GM12874 (cell line): ENCODE results near the gene FARP2.

ENCODE experiments used
- TF ChIP-seq, protein P1 (sequence below): IDR thresholded peaks from 2 replicates; pipeline ENCODE4 v1.5.1; 2011; ENCODE audit warnings: low read depth, mild to moderate bottlenecking, control low read depth, low read length, moderate library complexity; ENCODE audit not compliant: insufficient read depth

FARP2 gene

DNA sequence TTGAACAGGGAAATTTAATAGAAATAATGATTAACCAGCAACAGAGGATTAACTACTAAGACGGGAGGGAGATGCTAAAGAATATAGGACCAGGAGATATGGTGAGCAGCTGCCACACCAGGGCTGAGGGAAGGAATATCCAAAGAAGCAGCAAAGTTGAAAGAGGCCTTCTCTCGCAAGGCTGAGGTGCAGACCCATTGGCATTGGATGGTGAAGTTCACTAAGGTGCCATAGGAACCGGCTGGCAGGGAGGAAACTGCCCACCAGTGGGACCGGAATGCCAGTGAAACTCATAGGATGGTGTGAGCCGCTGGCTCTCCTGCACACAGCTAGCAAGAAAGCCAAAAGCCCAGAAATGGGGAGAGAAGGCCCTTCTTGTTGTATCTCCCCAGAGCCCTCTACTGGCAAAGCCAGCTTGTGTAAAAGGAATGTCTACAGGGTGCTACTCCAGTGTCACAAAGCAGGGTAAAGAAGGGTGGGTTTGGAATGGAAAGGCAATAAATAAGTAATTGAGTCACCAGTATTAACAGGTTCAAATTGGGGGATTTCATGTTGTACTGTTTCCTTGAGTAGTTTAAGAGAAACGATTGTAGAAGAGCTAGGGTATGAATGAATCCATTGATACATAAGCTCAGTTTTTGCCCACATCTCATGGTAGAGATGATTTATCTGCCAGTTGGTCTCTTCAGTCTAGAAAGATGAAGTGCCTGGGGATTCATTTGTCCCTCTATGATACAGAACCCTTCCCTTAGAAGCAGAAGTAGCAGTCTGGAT lies 36.0 kb downstream of the FARP2 start:
- TF ChIP-seq, protein P1, sequence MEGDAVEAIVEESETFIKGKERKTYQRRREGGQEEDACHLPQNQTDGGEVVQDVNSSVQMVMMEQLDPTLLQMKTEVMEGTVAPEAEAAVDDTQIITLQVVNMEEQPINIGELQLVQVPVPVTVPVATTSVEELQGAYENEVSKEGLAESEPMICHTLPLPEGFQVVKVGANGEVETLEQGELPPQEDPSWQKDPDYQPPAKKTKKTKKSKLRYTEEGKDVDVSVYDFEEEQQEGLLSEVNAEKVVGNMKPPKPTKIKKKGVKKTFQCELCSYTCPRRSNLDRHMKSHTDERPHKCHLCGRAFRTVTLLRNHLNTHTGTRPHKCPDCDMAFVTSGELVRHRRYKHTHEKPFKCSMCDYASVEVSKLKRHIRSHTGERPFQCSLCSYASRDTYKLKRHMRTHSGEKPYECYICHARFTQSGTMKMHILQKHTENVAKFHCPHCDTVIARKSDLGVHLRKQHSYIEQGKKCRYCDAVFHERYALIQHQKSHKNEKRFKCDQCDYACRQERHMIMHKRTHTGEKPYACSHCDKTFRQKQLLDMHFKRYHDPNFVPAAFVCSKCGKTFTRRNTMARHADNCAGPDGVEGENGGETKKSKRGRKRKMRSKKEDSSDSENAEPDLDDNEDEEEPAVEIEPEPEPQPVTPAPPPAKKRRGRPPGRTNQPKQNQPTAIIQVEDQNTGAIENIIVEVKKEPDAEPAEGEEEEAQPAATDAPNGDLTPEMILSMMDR, result peak; percentile 50

DNA sequence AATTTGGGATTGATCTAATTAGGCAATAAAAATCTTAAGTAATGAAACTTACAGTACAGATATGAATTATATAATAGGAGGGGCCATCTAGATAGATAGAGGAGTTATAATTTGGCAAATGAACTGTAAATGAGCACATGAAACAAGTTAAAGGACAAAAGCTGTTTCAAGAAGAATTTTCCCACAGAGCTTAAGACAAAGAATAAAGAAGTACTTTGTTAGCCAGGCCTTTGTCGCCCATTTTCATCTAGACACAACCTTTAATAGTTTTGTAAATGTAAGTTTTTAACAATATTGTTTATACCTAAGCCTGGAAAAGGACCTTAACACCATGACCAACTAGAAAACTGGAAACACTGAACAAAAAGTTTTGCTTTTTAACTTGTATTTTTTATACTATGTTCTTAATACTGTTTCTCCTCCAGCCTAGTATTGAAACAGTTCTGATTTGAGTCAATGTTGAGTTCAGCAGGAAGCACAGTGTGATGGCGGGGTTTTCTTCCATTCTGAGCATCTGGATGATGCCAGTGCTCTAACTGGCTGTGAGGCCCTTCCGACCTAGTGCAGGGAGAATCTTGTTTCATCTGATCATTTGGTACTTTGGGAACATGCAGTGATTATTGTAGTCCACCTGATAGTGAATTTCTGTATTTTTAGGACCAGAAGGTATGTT lies 37.6 kb downstream of the FARP2 start:
- TF ChIP-seq, protein P1, result no peak

DNA sequence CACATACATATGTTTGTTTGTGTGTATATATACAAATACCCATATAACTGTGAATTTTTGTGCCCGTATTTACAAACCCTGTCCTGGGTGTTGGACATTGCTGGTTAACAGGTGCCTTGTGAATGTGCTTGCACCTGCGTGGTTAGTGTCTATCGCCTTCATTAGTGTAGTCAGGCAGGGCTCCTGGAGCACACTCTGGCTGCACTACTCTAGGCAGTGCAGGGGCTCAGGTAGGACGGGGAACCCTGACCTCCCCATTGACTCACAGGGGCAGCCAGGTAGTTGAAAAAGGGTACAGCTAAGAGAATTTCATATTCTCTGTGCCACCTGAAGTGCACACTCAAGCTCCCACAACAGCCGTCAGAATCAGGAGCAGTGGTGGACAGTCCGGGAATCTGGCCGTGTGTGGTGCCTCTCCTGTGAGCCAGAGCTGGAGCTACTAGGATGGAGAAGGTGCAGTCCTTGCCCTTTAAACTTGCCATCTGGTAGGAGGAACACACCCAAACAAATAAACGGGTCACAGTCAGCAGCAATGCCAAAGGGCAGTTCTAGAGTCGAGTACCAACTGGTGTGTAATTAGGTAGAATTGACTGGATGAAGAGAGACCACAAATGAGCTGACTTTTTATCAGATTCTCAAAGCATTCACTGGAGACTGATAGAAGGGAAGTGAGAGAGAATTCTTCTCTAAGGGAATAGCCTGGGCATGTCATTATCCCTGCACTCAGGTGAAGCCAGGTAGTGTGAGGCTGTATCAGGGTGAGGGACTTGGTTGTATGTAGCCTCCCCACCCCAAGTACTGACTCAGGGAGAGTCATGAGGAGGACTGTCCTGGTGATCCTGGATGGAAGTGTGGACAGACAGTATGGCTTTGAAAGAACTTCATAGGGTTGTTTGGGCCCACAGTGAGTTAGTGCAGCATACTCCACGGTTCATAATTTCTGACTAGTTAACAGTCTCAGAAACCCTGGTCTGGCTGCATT lies 44.1 kb downstream of the FARP2 start:
- TF ChIP-seq, protein P1, result no peak

DNA sequence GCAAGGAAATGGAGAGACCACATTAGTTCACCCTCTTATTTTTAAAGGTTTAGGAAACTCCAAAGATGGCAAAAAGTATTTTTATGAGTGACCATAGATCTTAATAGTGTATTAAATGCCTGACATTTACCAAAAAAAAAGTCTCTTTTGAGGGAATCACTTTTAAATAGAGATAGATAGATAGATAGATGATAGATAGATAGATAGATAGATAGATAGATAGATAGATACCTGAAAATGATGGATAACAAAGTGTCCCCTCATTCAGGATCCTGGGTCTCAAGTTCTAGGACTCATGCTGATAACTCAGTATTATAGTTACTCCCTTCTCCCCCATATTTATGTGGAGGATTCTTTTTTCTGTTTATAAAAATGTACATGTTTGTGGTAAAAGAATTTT lies 52.8 kb downstream of the FARP2 start:
- TF ChIP-seq, protein P1, result no peak

DNA sequence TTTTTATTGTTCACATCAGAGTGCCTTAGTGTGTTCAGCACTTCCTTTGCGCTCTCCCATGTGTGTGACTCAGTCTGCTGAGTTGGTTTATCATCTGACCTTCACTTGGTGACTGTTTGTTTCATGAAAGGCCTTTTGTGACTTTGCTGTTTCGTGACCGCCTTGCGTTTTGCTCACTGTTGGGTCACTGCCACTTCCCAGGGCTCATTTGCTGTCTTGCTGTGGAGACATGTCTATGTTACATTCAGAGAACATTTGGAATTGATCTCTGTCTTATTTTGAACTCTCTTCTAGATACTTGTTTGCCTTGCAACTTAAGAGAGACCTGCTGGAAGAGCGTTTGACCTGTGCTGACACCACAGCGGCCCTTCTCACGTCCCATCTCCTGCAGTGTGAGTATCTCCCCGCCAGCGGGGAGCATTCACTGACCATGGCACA lies 54.7 kb downstream of the FARP2 start:
- TF ChIP-seq, protein P1, result no peak

DNA sequence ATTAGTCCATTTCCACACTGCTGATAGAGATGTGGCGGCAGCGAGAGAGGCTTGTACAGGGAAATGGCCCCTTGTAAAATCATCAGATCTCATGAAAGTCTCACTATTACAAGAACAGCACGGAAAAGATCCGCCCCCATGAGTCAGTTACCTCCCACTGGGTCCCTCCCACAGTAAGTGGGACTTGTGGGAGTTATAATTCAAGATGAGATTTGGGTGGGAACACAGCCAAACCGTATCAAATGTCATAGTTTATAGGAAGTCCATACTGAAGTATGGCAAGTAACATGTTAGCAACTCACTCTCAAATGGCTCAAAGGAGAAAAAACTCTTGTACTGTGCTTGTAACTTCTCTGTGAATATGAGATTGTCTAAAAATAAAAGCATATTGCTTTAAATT lies 56.1 kb downstream of the FARP2 start:
- TF ChIP-seq, protein P1, result no peak
